ENCODE results near the gene ESR1. TPM values are rescaled to one million over a fixed set of nuclear protein-coding genes. Genes with fewer than 3 reads are reported as not detected.
"Not testable (repeated sequence)": the region's sequence is repeated elsewhere in the genome, so short reads cannot be mapped to it uniquely, and the experiment has no call there.

Gene ESR1
- total RNA-seq, 2 donors from 2014 or later, result 0.16 to 1.3 TPM

DNA sequence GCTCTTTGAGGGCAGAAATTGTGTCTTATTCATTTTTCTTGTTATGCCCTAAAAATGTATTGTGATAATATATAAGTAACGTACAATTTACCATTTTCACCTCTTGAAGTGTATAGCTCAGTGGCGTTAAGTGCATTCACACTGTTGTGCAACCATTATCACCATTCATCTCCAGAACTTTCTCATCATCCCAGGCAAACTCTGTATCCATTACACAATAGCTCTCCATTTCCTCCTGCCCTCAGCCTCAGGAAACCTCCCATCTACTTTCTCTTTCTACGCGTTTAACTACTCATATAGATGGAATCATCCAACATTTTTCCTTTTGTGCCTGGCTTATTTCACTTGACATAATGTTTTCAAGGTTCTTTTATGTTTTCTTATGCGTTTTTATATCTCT is 184.6 kb downstream of the ESR1 start:
- peaks cover 0 to 5% of the 10 kb centered on the region in 2 donors for H3K9me3 Mint-ChIP-seq
- H3K27ac Mint-ChIP-seq, result no peak overlapping the region
- DNase-seq (ENCODE audit: low spot score in 2 of 2) (no peak), ATAC-seq (no peak)
- H3K36me3 Mint-ChIP-seq, result no peaks in the 10 kb centered on the region

GRCh38 chr6:151993364-151993763 is 185.9 kb downstream of the ESR1 start:
- Mint-ChIP-seq H3K9me3 (peaks cover 0 to 5% of the 10 kb centered on the region in 2 donors), H3K36me3 (no peaks in the 10 kb centered on the region), H3K27ac (no peak overlapping the region)
- DNase-seq (ENCODE audit: low spot score in 2 of 2), result no peak
- ATAC-seq, result no peak

DNA sequence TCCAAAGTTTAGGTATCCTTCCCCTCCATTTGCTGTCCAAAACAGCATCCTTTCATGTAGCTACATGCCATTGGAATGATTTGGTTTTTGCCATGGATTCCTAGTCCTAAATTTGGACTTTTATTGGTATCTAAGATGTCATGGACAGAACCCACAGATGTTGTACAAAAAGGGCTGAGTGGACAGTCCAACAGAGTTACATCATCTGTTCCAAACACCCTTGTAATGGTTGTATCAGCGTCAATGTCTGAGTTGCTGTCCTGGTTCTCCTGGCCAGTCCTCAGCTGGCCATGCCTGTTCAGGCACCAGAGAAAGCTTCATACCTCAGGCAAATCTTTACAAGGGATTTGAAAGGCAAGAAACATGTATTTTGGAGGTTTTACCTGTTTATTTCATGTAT is 191.3 kb downstream of the ESR1 start:
- no peaks in the 10 kb centered on the region for H3K9me3 Mint-ChIP-seq
- no peak for DNase-seq (ENCODE audit: low spot score in 2 of 2)
- H3K36me3 Mint-ChIP-seq, result no peaks in the 10 kb centered on the region
- no peak overlapping the region for H3K27ac Mint-ChIP-seq
- no peak for ATAC-seq

- no peak overlapping the region for H3K27ac Mint-ChIP-seq
- DNase-seq (ENCODE audit: low spot score in 2 of 2) (no peak), ATAC-seq (no peak)
- H3K9me3 Mint-ChIP-seq, result no peaks in the 10 kb centered on the region
- no peaks in the 10 kb centered on the region for H3K36me3 Mint-ChIP-seq
These were observed 191.7 kb downstream of the ESR1 start for GRCh38 chr6:151999194-151999593.

DNA sequence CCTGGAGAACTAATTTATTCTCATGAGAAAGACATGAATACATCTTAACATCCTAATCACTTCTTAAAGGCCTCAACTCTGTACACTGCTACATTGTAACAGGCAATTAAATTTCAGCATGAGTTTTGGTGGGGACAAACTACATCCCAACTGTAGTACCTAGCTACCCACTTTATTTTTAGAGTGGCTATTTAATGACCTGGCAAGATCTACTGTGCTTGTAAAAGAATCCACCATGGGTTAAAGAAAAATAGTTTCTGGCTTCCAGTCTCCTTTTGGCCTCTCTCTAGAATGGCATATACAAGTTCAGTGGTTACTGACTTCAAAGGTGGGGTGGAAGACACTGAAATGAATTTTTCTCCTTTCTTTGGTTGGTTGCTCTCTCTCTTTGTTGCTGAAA is 193.9 kb downstream of the ESR1 start:
- DNase-seq (ENCODE audit: low spot score in 2 of 2) (no peak), ATAC-seq (no peak)
- Mint-ChIP-seq H3K27ac (no peak overlapping the region), H3K36me3 (no peaks in the 10 kb centered on the region), H3K9me3 (no peaks in the 10 kb centered on the region)

DNA sequence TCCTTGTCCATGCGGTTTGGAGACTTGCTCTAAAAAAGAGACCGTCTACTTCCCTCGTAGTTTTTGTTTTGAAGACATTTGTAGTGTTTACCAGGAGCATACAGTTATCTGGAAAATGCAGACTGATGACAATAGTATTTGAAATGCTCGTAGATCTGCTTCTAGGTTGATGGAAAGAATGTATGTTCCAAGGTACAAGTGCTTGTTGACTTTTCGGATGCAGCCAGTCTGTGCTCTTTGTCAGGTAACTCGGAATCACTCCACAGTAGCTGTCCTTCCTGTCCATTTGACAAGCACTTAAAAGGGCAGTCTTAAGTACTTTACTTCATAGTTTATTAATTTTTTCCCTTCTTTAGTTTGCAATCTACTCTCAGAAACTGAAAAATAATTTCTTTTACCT is 194.8 kb downstream of the ESR1 start:
- no peaks in the 10 kb centered on the region for H3K36me3 Mint-ChIP-seq
- H3K9me3 Mint-ChIP-seq, result no peaks in the 10 kb centered on the region
- no peak overlapping the region for H3K27ac Mint-ChIP-seq
- DNase-seq (ENCODE audit: low spot score in 2 of 2) (no peak), ATAC-seq (no peak)

DNA sequence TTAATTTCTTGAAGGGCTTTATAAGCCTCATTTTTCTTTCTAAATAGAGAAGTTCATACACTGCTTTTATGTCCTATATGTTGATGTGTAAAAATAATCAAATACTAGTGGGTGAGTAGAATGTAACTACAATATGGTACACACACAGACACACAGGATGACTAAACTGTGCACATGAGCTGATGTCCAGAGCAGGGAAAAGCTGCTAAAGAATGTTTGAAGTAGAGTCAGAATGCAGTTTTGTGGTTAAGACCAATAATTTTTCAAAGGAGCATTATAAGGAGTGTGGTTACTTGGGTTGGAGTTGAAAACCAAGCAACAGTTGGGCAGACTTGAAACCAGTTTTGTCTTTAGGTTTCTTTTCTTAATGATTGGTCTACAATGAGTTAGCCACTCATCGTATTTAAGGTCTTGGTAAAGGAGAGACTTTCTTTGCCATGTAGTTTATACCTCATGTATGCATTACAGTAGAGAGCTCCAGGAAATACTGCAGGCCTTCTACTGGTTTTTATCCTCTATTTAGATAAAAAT is 196.6 kb downstream of the ESR1 start:
- ATAC-seq (no peak), DNase-seq (ENCODE audit: low spot score in 2 of 2) (no peak)
- Mint-ChIP-seq H3K36me3 (no peaks in the 10 kb centered on the region), H3K27ac (no peak overlapping the region), H3K9me3 (no peaks in the 10 kb centered on the region)

- H3K36me3 Mint-ChIP-seq, result no peaks in the 10 kb centered on the region
- DNase-seq (ENCODE audit: low spot score in 2 of 2), result no peak
- H3K27ac Mint-ChIP-seq, result no peak overlapping the region
- no peak for ATAC-seq
- H3K9me3 Mint-ChIP-seq, result no peaks in the 10 kb centered on the region
These were observed 197.4 kb downstream of the ESR1 start for GRCh38 chr6:152004896-152005295.

DNA sequence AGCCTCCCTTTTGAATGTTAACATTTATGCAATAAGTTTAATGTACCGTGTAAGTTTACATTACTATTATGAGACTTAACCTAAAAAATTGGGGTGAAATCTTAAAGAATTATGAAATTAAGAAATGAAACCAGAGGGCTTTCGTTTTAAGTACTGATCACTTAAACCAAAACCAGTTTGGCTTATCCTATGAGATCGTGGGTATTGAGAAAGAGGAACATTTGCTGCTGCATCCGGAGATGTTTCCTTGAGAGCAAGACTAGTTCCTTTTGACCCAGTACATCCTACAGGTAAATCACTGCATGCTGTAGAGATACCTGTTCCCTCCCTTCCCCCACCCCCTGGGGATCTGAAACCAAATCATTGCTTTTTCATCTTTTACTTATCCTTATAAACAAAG is 201.3 kb downstream of the ESR1 start:
- H3K27ac Mint-ChIP-seq, result no peak overlapping the region
- ATAC-seq, result no peak
- no peaks in the 10 kb centered on the region for H3K36me3 Mint-ChIP-seq
- DNase-seq (ENCODE audit: low spot score in 2 of 2), result no peak
- H3K9me3 Mint-ChIP-seq, result peaks cover 0 to under 1% of the 10 kb centered on the region in 2 donors

DNA sequence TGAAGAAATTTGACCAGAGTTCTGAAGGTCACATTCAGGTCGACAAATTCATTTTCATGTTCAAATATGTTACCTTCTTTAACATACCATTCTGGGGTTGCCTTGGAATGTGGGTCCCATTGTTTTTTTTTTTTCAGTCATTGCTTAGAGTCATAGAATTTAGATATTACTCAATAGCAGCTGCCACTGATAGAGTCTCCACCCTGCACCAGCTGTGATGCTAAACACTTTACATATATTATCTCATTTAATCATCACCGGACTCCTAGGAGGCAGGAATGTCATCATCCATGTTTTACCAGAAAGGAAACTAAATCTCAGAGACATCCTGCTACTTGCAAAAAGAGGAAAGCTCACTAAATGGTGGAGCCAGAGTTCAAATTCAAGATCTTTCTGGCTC is 204.7 kb downstream of the ESR1 start:
- no peak overlapping the region for H3K27ac Mint-ChIP-seq
- peaks cover 5 to 10% of the 10 kb centered on the region in 2 donors for H3K9me3 Mint-ChIP-seq
- no peak for ATAC-seq
- DNase-seq (ENCODE audit: low spot score in 2 of 2), result no peak
- peaks cover 0 to 5% of the 10 kb centered on the region in 2 donors for H3K36me3 Mint-ChIP-seq

GRCh38 chr6:152018876-152019275 is 211.4 kb downstream of the ESR1 start:
- Mint-ChIP-seq H3K27ac (no peak overlapping the region), H3K36me3 (peaks cover 6 to 15% of the 10 kb centered on the region in 2 donors), H3K9me3 (peaks cover 8 to 12% of the 10 kb centered on the region in 2 donors)
- DNase-seq (ENCODE audit: low spot score in 2 of 2), result no peak
- no peak for ATAC-seq

- Mint-ChIP-seq H3K36me3 (peaks cover 6 to 10% of the 10 kb centered on the region in 2 donors), H3K9me3 (peaks cover 0 to 6% of the 10 kb centered on the region in 2 donors), H3K27ac (no peak overlapping the region)
- ATAC-seq (no peak), DNase-seq (ENCODE audit: low spot score in 2 of 2) (no peak)
These were observed 214.8 kb downstream of the ESR1 start for GRCh38 chr6:152022303-152022702.

GRCh38 chr6:152023613-152024012 is 216.1 kb downstream of the ESR1 start:
- Mint-ChIP-seq H3K36me3 (peaks cover 6 to 12% of the 10 kb centered on the region in 2 donors), H3K27ac (no peak overlapping the region), H3K9me3 (peaks cover 0 to 6% of the 10 kb centered on the region in 2 donors)
- DNase-seq (ENCODE audit: low spot score in 2 of 2), result no peak
- no peak for ATAC-seq

DNA sequence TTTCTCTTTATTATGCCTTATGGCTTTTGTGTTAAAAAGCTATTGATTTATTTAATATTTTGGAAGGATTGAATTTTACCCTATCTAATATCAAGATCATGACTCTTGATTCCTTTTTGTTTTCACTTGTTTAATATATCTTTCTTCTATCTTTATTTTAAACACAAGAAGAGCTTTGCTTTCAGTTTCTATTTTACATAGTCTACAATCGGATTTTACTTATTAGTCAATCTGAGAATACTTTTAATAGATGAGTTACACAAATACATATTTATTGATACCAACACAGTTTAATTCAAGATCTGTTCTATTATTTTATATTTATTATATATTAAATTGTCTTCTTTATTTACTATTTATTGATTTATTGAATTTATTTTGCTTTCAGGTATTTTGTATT is 218.8 kb downstream of the ESR1 start:
- no peak for DNase-seq (ENCODE audit: low spot score in 2 of 2)
- no peak for ATAC-seq
- Mint-ChIP-seq H3K36me3 (peaks cover 6 to 20% of the 10 kb centered on the region in 2 donors), H3K27ac (no peak overlapping the region), H3K9me3 (peaks cover 4 to 11% of the 10 kb centered on the region in 2 donors)

- peaks cover 6 to 18% of the 10 kb centered on the region in 2 donors for H3K36me3 Mint-ChIP-seq
These were observed 219.3 kb downstream of the ESR1 start for GRCh38 chr6:152026744-152027143.

GRCh38 chr6:152033765-152034164 is 226.3 kb downstream of the ESR1 start:
- not testable (repeated sequence) for ATAC-seq; H3K9me3 Mint-ChIP-seq; DNase-seq (ENCODE audit: low spot score in 2 of 2); H3K27ac Mint-ChIP-seq; H3K36me3 Mint-ChIP-seq

More at GRCh38 chr6:152026744-152027143, 219.3 kb downstream of the ESR1 start:
- peaks cover 4 to 10% of the 10 kb centered on the region in 2 donors for H3K9me3 Mint-ChIP-seq
- H3K27ac Mint-ChIP-seq; ATAC-seq; DNase-seq (ENCODE audit: low spot score in 2 of 2): not testable (repeated sequence)

DNA sequence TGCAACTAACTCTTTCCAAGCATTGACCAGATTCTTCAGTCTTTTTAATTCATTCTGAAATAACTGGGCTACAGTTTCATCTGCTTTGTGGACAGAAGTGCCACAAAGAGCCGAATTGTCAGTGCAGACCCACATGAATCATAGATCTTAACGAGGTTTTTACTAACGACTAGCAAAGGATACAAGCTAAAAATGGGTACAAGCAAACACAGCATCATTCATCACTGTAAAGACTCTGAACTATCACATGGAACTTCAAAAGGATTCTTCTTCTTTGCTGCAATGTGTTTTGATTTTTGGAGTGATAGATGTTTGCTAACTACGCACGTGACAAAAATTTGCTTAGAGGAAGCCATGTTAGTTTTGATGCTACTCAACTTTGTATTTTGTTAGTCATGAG is 227.1 kb downstream of the ESR1 start:
- no peak overlapping the region for H3K27ac Mint-ChIP-seq
- ATAC-seq, result no peak
- no peaks in the 10 kb centered on the region for H3K9me3 Mint-ChIP-seq
- DNase-seq (ENCODE audit: low spot score in 2 of 2), result no peak
- no peaks in the 10 kb centered on the region for H3K36me3 Mint-ChIP-seq

DNA sequence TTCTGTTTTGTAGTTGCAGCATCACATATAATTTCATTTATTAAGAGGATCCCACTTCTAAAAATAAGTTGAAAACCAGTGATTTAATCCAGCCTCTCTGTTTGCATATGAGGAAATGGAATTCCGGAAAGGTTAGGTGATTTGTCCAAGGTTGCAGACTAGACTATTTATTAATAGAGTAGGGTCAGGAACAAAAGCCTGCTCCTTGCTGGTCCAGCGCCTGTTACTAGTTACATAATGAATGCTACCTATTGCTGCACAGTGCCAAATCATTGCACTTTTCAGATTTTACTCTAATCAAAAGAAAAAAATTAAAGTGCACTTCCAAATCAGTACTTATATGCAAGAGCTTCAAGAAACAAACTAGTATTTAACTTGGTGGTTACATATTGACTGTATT is 238.6 kb downstream of the ESR1 start:
- H3K9me3 Mint-ChIP-seq, result peaks cover 0 to 7% of the 10 kb centered on the region in 2 donors
- no peak for ATAC-seq
- H3K27ac Mint-ChIP-seq, result no peak overlapping the region
- no peak for DNase-seq (ENCODE audit: low spot score in 2 of 2)
- no peaks in the 10 kb centered on the region for H3K36me3 Mint-ChIP-seq

GRCh38 chr6:152048921-152049320 is 241.4 kb downstream of the ESR1 start:
- no peak overlapping the region for H3K27ac Mint-ChIP-seq
- H3K36me3 Mint-ChIP-seq, result no peaks in the 10 kb centered on the region
- no peaks in the 10 kb centered on the region for H3K9me3 Mint-ChIP-seq
- ATAC-seq (no peak), DNase-seq (ENCODE audit: low spot score in 2 of 2) (no peak)

Measured in activated naive CD4-positive, alpha-beta T cell treated with anti-CD3 and anti-CD28 coated beads, Interleukin-2, amount 50 U/mL, for 72 hours (primary cell).